BE2C (cell line): ENCODE data around the gene EHD3.

Experiments used
- DNase-seq: peaks from one replicate; pipeline ENCODE4 v3.0.0-alpha.2; 2020
- H3K27me3 ChIP-seq: fragments of 250-450 bp; sonication (Bioruptor Pico); 2 replicates; pipeline ENCODE4 v1.5.1; 2020; ENCODE audit warnings: mild to moderate bottlenecking
- H3K36me3 ChIP-seq: fragments of 250-450 bp; sonication (Bioruptor Pico); 2 replicates; pipeline ENCODE4 v1.5.1; 2020; ENCODE audit warnings: mild to moderate bottlenecking
- H3K4me1 ChIP-seq: fragments of 250-450 bp; sonication (Bioruptor Pico); 2 replicates; pipeline ENCODE4 v1.5.1; 2020
- H3K4me3 ChIP-seq: 2 replicates; pipeline ENCODE4 v1.5.1; 2011; ENCODE audit warnings: low read depth, low read length
- H3K9me3 ChIP-seq: fragments of 250-450 bp; sonication (Bioruptor Pico); 2 replicates; pipeline ENCODE4 v1.5.1; 2020
- CTCF ChIP-seq: IDR thresholded peaks from 2 replicates; pipeline ENCODE4 v1.5.1; 2012; ENCODE audit warnings: mild to moderate bottlenecking, low read depth, low read length

Gene EHD3

GRCh38 chr2:31221544-31221943, 12.4 kb upstream of the EHD3 start:
- no peak for TF ChIP-seq CTCF
- peaks cover 44% of the 10 kb centered on the region for H3K27me3 ChIP-seq
- no peaks in the 10 kb centered on the region for H3K9me3 ChIP-seq
- no peaks in the 10 kb centered on the region for H3K4me1 ChIP-seq
- no peak overlapping the region for H3K4me3 ChIP-seq
- no peak for DNase-seq
- H3K36me3 ChIP-seq = no peaks in the 10 kb centered on the region

- no peaks in the 10 kb centered on the region for H3K36me3 ChIP-seq
- no peak for TF ChIP-seq CTCF
- no peak for DNase-seq
- H3K4me3 ChIP-seq = no peak overlapping the region
- H3K4me1 ChIP-seq = no peaks in the 10 kb centered on the region
- H3K27me3 ChIP-seq = peaks cover 49% of the 10 kb centered on the region
- H3K9me3 ChIP-seq = no peaks in the 10 kb centered on the region
These were observed 11.9 kb upstream of the EHD3 start for GRCh38 chr2:31222071-31222470.

GRCh38 chr2:31223026-31223425, 10.9 kb upstream of the EHD3 start:
- no peaks in the 10 kb centered on the region for H3K36me3 ChIP-seq

GRCh38 chr2:31223749-31224148, 10.2 kb upstream of the EHD3 start:
- no peak overlapping the region for H3K4me3 ChIP-seq
- no peaks in the 10 kb centered on the region for H3K4me1 ChIP-seq
- no peak for DNase-seq
- peaks cover 55% of the 10 kb centered on the region for H3K27me3 ChIP-seq
- H3K9me3 ChIP-seq = no peaks in the 10 kb centered on the region
- H3K36me3 ChIP-seq = no peaks in the 10 kb centered on the region
- no peak for TF ChIP-seq CTCF

More at GRCh38 chr2:31223026-31223425, 10.9 kb upstream of the EHD3 start:
- no peak for TF ChIP-seq CTCF
- H3K4me1 ChIP-seq = no peaks in the 10 kb centered on the region
- peaks cover 55% of the 10 kb centered on the region for H3K27me3 ChIP-seq
- H3K9me3 ChIP-seq = no peaks in the 10 kb centered on the region
- DNase-seq = no peak
- H3K4me3 ChIP-seq = no peak overlapping the region

- H3K36me3 ChIP-seq = no peaks in the 10 kb centered on the region
- no peak overlapping the region for H3K4me3 ChIP-seq
- TF ChIP-seq CTCF = no peak
- peaks cover 52% of the 10 kb centered on the region for H3K27me3 ChIP-seq
- DNase-seq = no peak
- H3K9me3 ChIP-seq = no peaks in the 10 kb centered on the region
- H3K4me1 ChIP-seq = no peaks in the 10 kb centered on the region
These were observed 7.7 kb upstream of the EHD3 start for GRCh38 chr2:31226266-31226665.

GRCh38 chr2:31227110-31227509, 6.8 kb upstream of the EHD3 start:
- Histone ChIP-seq H3K27me3 (peaks cover 48% of the 10 kb centered on the region), H3K4me3 (no peak overlapping the region), H3K9me3 (no peaks in the 10 kb centered on the region), H3K4me1 (no peaks in the 10 kb centered on the region), H3K36me3 (no peaks in the 10 kb centered on the region)
- DNase-seq = no peak
- no peak for TF ChIP-seq CTCF
